HG03175 (cell line): ENCODE data around the gene NME9.

Experiments used
- ATAC-seq: cut with Tn5 transposase; IDR thresholded peaks from one replicate; pipeline ENCODE4 v1.9.1; 2021; ENCODE audit warnings: mild to moderate bottlenecking, moderate library complexity; ENCODE audit not compliant: unreplicated experiment

NME9 gene

GRCh38 chr3:138363322-138363721 is 33.7 kb upstream of the NME9 start:
- ATAC-seq: no peak

DNA sequence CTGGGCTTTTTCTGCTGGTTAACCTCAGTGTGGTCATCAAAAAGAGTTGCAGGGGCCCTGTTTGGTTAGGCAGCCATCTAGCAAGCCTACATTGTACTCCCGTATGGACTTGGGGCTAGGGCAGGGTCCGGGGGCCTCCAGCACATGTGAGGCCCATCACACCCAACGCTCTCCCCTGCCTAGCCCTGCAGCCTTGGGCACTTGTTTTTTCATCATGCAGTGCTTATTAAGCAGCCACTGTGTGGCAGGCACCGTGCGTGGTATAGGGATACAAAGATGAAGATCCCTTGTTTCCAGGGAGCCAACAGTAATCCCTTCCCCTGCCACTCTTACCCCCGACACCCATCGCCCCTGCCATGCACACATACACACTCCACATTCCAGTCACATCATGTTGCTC is 32.9 kb upstream of the NME9 start:
- ATAC-seq: no peak

DNA sequence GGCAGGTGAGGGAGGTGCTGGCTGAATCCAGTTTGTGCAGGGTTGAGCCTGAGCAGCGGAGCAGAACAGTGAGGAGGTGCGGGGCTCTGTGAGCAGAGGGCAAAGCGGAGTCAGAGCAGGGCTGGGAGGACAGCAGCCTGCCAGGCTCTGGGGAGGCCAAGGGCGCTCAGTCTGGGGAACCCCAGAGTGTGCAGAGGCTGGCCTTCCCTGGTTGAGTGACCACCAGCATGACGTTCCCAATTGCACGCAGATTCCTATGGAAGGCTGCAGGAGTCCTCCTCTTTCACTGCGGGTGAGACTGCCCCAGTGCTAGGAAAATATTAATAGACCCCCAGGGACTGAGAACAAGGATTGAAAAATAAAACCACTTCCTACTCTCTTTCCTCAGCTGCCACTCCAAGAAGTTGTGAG is 31.9 kb upstream of the NME9 start:
- ATAC-seq: no peak

DNA sequence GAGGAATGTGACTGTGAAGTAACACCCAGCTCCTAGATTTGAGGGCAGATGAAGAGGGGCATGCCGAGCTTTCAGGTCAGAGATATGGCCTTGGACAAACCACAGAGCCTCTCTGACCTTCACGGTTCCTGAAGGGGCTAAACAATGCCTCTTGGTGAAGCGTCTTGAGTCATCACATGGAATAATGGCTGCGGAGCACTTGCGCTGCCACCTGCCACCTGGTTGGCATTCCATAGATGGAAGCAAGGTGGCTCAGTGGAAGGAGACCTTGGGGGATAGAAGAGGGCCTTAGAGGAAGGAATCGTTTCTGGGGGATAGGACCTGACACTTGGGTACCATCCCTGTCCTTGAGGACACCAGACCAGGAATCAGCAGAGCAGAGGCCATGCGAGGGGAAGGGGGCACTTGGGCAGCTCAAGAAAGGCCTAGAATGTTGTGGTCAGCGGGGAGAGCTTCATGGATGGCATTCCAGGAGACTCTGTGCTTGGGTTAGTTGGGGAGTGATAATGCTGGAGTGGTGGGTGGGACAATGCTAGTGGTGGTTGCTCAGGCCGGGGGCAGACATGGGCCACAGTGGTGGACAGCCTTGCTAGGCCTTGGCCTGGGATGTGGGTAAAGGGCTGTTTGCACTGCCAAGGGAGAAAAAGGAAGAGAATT is 31.3 kb upstream of the NME9 start:
- no peak for ATAC-seq

- ATAC-seq: no peak
Observed at GRCh38 chr3:138359919-138360868, 30.5 kb upstream of the NME9 start.

DNA sequence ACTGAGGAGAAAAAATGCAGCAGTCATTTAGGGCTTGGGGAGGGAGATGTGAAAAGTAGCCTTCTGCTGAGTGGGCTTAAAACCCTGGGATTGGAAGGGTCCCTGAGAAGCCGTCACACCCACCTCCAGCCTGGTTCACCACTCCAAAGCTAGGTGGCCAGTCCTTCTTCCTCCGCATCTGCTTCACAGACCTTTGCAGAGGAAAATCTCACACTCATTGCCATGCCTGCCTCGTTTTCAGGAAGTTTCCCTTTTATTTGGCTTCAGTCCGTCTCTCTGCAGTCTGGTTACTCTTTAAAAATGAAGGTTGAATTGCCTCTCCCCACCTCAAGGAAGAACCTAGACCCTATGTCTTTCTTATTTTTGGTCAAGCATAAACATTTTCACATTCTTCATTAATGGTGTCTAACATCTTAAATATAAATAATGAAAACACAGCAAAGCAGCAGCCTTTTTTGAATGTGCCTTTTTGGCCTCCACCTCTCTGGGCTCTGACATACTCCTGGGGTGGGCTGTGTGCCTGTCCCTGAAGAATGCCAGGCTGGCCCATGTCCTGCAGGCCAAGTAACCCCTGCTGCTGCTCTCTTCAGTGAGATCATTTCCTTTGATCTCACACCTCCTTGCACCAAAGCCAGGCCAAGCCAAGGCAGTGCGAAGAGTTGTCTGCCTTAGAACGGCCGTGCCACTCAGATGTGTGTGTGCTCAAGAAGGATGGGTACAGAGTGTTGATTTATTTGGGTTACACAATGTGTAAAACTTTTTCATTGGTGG is 29.7 kb upstream of the NME9 start:
- ATAC-seq: no peak

- ATAC-seq: no peak
Observed at GRCh38 chr3:138356730-138357405, 27.2 kb upstream of the NME9 start.

GRCh38 chr3:138355071-138355470 is 25.4 kb upstream of the NME9 start:
- no peak for ATAC-seq

GRCh38 chr3:138354376-138354775 is 24.7 kb upstream of the NME9 start:
- no peak for ATAC-seq

DNA sequence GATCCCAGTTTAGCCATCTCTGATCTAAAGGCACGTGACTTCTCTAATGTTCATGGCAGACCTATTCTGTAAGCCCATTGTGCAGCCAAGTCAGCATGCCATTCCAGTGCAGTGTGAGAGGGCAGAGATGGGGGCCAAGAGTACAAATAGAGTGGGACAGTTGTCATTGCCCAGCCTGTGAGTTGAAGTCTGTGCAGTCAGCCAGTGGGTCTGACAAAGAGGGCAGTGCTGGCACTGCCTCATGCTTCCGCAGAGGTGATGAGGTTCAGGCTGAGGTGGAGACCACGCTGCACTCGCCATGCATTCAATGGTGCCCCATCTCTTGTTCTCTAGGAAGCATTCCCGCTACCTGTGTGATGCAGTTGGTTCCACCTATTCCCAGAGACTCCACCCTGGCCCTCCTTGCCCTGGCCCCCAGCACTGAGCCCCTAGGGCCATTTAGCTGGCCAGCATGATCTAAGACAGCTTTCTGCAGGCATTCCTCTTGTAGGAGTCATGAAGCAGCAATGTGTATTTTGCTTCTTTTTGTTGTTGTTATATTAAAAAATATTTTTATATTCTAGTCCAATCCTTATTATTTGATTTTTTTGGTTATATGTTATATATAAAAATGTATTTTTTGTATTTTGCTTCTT is 22.4 kb upstream of the NME9 start:
- no peak for ATAC-seq

- ATAC-seq: no peak
Observed at GRCh38 chr3:138351151-138351550, 21.5 kb upstream of the NME9 start.

GRCh38 chr3:138349926-138350665 is 20.4 kb upstream of the NME9 start:
- no peak for ATAC-seq

DNA sequence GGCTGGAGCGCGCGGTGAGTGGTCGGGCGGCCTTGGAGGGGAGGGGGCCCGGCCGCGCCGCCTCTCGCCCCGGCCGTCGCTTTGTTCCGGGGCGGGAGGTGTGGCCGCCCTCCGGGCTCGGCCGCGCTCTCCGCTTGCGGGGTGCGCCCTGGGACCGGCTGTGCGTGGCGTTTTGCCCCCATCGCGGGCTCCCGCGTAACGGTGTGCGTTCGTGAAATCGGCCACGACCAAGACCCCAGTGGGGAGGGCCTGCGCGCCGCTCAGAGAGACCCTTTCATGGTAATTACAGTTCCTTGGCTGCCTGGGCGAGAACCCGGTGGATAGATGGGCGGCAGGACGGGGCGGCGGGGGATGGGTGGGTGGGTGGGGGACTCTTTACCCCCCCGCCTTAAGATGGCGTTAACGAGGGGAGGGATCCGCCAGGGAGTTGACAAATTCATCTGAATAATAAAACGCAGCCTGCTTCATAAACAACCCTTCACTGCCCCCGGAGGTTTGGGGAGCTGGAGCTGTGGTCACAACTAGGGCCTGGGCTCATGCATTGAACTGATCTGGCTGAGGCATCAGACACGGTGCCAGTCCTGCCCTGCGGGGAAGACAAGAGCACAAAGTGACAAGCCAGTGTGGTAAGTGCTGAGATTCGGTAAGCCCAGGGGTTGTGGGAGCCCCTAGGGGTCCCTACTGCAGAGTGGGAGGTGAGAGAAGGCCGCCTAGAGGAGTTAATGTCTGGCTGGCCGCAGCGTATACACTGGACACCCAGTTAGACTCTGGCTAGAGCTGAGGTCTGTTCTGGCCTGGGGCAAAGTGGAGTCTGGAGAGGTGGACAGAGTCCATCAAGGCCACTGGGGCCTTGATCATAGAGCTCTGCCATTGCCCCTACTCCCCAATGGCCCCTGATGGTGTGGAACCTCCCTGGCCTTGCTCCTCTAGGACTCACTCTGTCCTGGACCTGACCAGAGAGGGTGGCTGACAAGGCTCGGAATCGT is 19.4 kb upstream of the NME9 start:
- no peak for ATAC-seq

- ATAC-seq: no peak
Observed at GRCh38 chr3:138347960-138348753, 18.5 kb upstream of the NME9 start, which contains the start of gene MRAS. TSS of gene MRAS (plus strand) at chr3:138348579. CDS start at chr3:138372884, 24,305 bp downstream.

DNA sequence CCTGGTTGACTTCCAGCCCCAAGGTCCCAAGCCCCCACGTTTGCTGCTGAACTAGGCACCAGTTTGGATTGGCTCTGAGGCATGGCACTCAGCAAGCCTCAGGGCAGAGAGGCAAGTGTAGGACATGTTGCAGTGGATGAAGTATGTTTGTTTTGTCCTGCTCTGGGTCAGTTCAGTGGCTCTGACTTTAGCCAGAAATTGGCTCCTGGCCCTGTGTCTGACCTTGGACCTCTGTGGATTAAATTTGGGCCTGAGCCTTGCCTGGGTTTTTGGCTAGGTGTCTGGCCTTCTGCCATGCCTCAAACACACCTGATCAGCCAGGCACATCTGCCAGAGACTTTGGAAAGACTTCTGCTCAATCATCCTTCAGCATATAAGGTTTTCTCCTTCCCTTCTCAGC is 15.1 kb upstream of the NME9 start:
- ATAC-seq: no peak

- no peak for ATAC-seq
Observed at GRCh38 chr3:138340511-138340910, 10.9 kb upstream of the NME9 start.

GRCh38 chr3:138338811-138339210 is 9.2 kb upstream of the NME9 start:
- no peak for ATAC-seq

- no peak for ATAC-seq
Observed at GRCh38 chr3:138338244-138338643, 8.6 kb upstream of the NME9 start.
